ENCODE measurements around the gene GPR89A.
"Not testable (repeated sequence)": the region's sequence is repeated elsewhere in the genome, so short reads cannot be mapped to it uniquely, and the experiment has no call there.

The GPR89A gene

GRCh38 chr1:145607833-145608733 is at the start of gene GPR89A:
TSS of gene GPR89A (plus strand) at chr1:145607988. CDS start at chr1:145608134, 146 bp downstream.
- DNase-seq: peak; percentile 92 to 97 (median 96)

GRCh38 chr1:145586820-145587219 is 21.0 kb upstream of the GPR89A start:
- not testable (repeated sequence) for DNase-seq

- DNase-seq: not testable (repeated sequence)
Measured at GRCh38 chr1:145590806-145591205, 17.0 kb upstream of the GPR89A start.

GRCh38 chr1:145592347-145592746 is 15.4 kb upstream of the GPR89A start:
- DNase-seq: not testable (repeated sequence)

GRCh38 chr1:145595421-145595820 is 12.4 kb upstream of the GPR89A start:
- DNase-seq: not testable (repeated sequence)

- not testable (repeated sequence) for DNase-seq
Measured at GRCh38 chr1:145596236-145596635, 11.6 kb upstream of the GPR89A start.

GRCh38 chr1:145599426-145599825 is 8.4 kb upstream of the GPR89A start:
- DNase-seq: peak; percentile 32 to 49 (median 37)

GRCh38 chr1:145601593-145601992 is 6.2 kb upstream of the GPR89A start:
- no peak for DNase-seq

- DNase-seq: not testable (repeated sequence)
Measured at GRCh38 chr1:145606840-145607239, 948 bp upstream of the GPR89A start.

GRCh38 chr1:145607289-145607688 is 499 bp upstream of the GPR89A start:
- DNase-seq: not testable (repeated sequence)

GRCh38 chr1:145610744-145611143 is 3.0 kb downstream of the GPR89A start:
- not testable (repeated sequence) for DNase-seq

- DNase-seq: not testable (repeated sequence)
Measured at GRCh38 chr1:145620073-145620472, 12.3 kb downstream of the GPR89A start.

GRCh38 chr1:145622177-145622576 is 14.4 kb downstream of the GPR89A start:
- not testable (repeated sequence) for DNase-seq

GRCh38 chr1:145636237-145636636 is 28.4 kb downstream of the GPR89A start:
- DNase-seq: not testable (repeated sequence)

GRCh38 chr1:145641886-145642285 is 34.1 kb downstream of the GPR89A start:
- not testable (repeated sequence) for DNase-seq

- DNase-seq: not testable (repeated sequence)
Measured at GRCh38 chr1:145643990-145644389, 36.2 kb downstream of the GPR89A start.

- not testable (repeated sequence) for DNase-seq
Measured at GRCh38 chr1:145656245-145656943, 48.6 kb downstream of the GPR89A start.

- not testable (repeated sequence) for DNase-seq
Measured at GRCh38 chr1:145662502-145662901, 54.7 kb downstream of the GPR89A start.

GRCh38 chr1:145665015-145665414 is 57.2 kb downstream of the GPR89A start:
- DNase-seq: not testable (repeated sequence)

GRCh38 chr1:145670995-145671745 is 63.4 kb downstream of the GPR89A start:
- DNase-seq: not testable (repeated sequence)

GRCh38 chr1:145673217-145673616 is 65.4 kb downstream of the GPR89A start:
- DNase-seq: not testable (repeated sequence)

GRCh38 chr1:145684858-145685257 is 77.1 kb downstream of the GPR89A start:
- DNase-seq: not testable (repeated sequence)

- not testable (repeated sequence) for DNase-seq
Measured at GRCh38 chr1:145686078-145686477, 78.3 kb downstream of the GPR89A start.

Data from suppressor macrophage treated with lipopolysaccharide for 1 hour (primary cell).